Measurements from ENCODE around the gene OOEP. TPM values are rescaled to one million over a fixed set of nuclear protein-coding genes. Genes with fewer than 3 reads are reported as not detected.

Gene OOEP
- total RNA-seq, 1 donor from 2014 or later: not detected

DNA sequence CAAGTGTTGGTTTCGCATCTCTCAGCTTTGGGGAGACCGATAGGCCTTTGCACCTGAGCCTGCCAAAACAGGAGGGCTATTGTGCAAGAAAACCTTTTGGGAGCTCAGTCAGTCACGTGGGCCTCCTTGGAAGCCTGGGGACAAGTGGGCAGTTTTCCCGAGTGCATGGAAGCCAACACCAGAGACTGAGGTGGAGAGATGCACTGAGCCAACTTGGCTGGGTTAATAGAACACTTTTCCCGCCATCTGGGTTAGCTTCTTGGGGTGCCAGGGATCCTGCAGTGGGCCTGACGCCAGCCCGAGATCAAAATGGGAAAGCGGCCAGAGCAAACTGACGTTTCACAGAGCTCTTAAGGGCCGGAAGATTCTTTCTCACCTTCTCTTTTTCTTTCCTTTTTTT lies 2.8 kb upstream of the OOEP start:
- H3K36me3 Mint-ChIP-seq: no peaks in the 10 kb centered on the region
- no peak for DNase-seq (ENCODE audit: extremely low spot score, unreplicated experiment)
- no peaks in the 10 kb centered on the region for H3K9me3 Mint-ChIP-seq
- no peaks in the 10 kb centered on the region for H3K4me1 Mint-ChIP-seq (ENCODE audit: unreplicated experiment)
- TF ChIP-seq, protein P1, sequence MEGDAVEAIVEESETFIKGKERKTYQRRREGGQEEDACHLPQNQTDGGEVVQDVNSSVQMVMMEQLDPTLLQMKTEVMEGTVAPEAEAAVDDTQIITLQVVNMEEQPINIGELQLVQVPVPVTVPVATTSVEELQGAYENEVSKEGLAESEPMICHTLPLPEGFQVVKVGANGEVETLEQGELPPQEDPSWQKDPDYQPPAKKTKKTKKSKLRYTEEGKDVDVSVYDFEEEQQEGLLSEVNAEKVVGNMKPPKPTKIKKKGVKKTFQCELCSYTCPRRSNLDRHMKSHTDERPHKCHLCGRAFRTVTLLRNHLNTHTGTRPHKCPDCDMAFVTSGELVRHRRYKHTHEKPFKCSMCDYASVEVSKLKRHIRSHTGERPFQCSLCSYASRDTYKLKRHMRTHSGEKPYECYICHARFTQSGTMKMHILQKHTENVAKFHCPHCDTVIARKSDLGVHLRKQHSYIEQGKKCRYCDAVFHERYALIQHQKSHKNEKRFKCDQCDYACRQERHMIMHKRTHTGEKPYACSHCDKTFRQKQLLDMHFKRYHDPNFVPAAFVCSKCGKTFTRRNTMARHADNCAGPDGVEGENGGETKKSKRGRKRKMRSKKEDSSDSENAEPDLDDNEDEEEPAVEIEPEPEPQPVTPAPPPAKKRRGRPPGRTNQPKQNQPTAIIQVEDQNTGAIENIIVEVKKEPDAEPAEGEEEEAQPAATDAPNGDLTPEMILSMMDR (conservative IDR thresholded peaks at IDR 0.05): no peak
- H3K4me3 Mint-ChIP-seq: no peak overlapping the region
- no peaks in the 10 kb centered on the region for H3K27me3 Mint-ChIP-seq
- no peak overlapping the region for H3K27ac Mint-ChIP-seq

GRCh38 chr6:73371984-73372383 lies 2.3 kb upstream of the OOEP start:
- H3K9me3 Mint-ChIP-seq: no peaks in the 10 kb centered on the region
- H3K4me1 Mint-ChIP-seq (ENCODE audit: unreplicated experiment): no peaks in the 10 kb centered on the region
- no peaks in the 10 kb centered on the region for H3K36me3 Mint-ChIP-seq
- TF ChIP-seq, protein P1 (conservative IDR thresholded peaks at IDR 0.05): no peak
- H3K27ac Mint-ChIP-seq: no peak overlapping the region
- no peak overlapping the region for H3K4me3 Mint-ChIP-seq
- no peak for DNase-seq (ENCODE audit: extremely low spot score, unreplicated experiment)
- H3K27me3 Mint-ChIP-seq: no peaks in the 10 kb centered on the region

- TF ChIP-seq, protein P1 (conservative IDR thresholded peaks at IDR 0.05): no peak
- H3K4me1 Mint-ChIP-seq (ENCODE audit: unreplicated experiment): no peaks in the 10 kb centered on the region
- no peak overlapping the region for H3K27ac Mint-ChIP-seq
- no peaks in the 10 kb centered on the region for H3K27me3 Mint-ChIP-seq
- no peaks in the 10 kb centered on the region for H3K36me3 Mint-ChIP-seq
- no peak for DNase-seq (ENCODE audit: extremely low spot score, unreplicated experiment)
- H3K4me3 Mint-ChIP-seq: no peak overlapping the region
- no peaks in the 10 kb centered on the region for H3K9me3 Mint-ChIP-seq
Measured at GRCh38 chr6:73369157-73369556, 540 bp downstream of the OOEP start.

DNA sequence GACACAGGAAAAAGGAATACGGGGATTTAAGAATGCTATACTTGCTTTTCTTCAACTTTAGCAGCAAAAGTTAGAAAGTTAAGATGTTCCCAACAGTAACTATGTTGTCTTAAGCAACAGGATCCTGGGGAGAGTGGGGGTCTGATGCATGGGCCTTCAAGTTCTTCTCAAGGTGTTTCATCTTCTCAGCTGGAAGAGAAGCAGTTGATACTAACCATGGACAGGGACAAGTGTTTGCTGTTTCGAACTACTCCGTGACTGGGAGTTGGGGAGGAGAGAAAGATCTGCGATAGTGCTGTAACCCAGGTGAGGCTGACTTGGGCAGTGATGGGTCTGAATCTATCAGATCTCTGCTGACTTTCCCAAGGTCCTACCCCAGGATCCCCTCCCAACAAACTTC lies 1.0 kb downstream of the OOEP start:
- Mint-ChIP-seq H3K36me3 (no peaks in the 10 kb centered on the region), H3K9me3 (no peaks in the 10 kb centered on the region), H3K27me3 (no peaks in the 10 kb centered on the region), H3K27ac (no peak overlapping the region), H3K4me3 (no peak overlapping the region), H3K4me1 (ENCODE audit: unreplicated experiment) (no peaks in the 10 kb centered on the region)
- no peak for DNase-seq (ENCODE audit: extremely low spot score, unreplicated experiment)
- TF ChIP-seq, protein P1 (conservative IDR thresholded peaks at IDR 0.05): no peak

DNA sequence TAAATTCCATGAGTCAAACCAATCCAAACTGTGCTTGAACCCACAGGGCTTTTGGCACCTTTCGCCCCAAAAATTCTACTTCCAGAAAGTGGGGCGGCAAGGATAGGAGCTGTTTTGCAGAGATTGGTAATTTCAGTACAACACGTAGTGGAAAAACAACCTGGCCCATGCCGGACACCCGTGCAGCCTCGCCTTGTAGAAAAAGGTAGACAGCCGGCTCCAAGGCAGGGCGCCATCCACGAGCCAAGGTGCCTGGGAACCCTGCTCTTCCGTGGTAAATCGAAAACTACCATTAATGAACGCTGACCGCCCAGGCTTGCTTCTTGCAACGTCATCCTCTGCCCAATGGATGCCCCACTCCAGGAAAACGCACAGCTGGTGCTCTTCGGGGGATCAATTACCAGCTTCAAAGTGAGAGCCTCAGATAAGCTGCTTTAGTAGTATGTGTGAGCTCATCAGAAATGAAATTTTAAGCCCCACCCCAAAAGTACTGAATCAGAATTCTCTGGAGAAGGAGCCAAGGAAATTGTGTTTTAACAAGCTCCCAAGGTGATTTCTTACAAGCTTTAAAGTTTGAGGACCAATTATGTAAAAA lies 1.8 kb downstream of the OOEP start:
- H3K4me1 Mint-ChIP-seq (ENCODE audit: unreplicated experiment): no peaks in the 10 kb centered on the region
- no peak overlapping the region for H3K4me3 Mint-ChIP-seq
- TF ChIP-seq, protein P1 (conservative IDR thresholded peaks at IDR 0.05): no peak
- H3K27me3 Mint-ChIP-seq: no peaks in the 10 kb centered on the region
- H3K9me3 Mint-ChIP-seq: no peaks in the 10 kb centered on the region
- no peak overlapping the region for H3K27ac Mint-ChIP-seq
- DNase-seq (ENCODE audit: extremely low spot score, unreplicated experiment): no peak
- H3K36me3 Mint-ChIP-seq: no peaks in the 10 kb centered on the region

- Mint-ChIP-seq H3K36me3 (no peaks in the 10 kb centered on the region), H3K4me3 (no peak overlapping the region), H3K4me1 (ENCODE audit: unreplicated experiment) (no peaks in the 10 kb centered on the region), H3K27me3 (no peaks in the 10 kb centered on the region), H3K9me3 (no peaks in the 10 kb centered on the region), H3K27ac (no peak overlapping the region)
- DNase-seq (ENCODE audit: extremely low spot score, unreplicated experiment): no peak
- TF ChIP-seq, protein P1 (conservative IDR thresholded peaks at IDR 0.05): no peak
Measured at GRCh38 chr6:73364549-73364948, 5.1 kb downstream of the OOEP start.

Data from type B pancreatic cell (in vitro differentiated cells).